K562 (cell line): ENCODE data around the gene CCDC174. TPM values are rescaled to one million over a fixed set of nuclear protein-coding genes. Genes with fewer than 3 reads are reported as not detected.

Experiments used
- CBX3 ChIP-seq, 2 experiments: IDR thresholded peaks; 1 replicate in 1 of 2; 2 replicates in 1 of 2; pipeline ENCODE4 v1.6.1; 2012; ENCODE audit warnings: inconsistent platforms in 2 of 2, low read length in 2 of 2, borderline replicate concordance in 1 of 2, control low read depth in 1 of 2
- CUX1 ChIP-seq: fragments of 200-800 bp; sonication (Bioruptor generic); IDR thresholded peaks from 2 replicates; pipeline ENCODE4 v1.6.1; 2016; ENCODE audit warnings: missing genetic modification characterization, missing compliant biosample characterization
- GTF2E2 ChIP-seq: fragments of 200-800 bp; sonication (Bioruptor generic); IDR thresholded peaks from 2 replicates; pipeline ENCODE4 v1.6.1; 2016; ENCODE audit warnings: missing genetic modification characterization, missing compliant biosample characterization
- HOXB6 ChIP-seq: fragments of 250-450 bp; sonication (Bioruptor Pico); IDR thresholded peaks from 2 replicates; pipeline ENCODE4 v1.5.1; 2022; ENCODE audit warnings: mild to moderate bottlenecking, borderline replicate concordance
- L3MBTL2 ChIP-seq: fragments of 450-650 bp; IDR thresholded peaks from 2 replicates; pipeline ENCODE4 v1.6.1; 2016; ENCODE audit warnings: mild to moderate bottlenecking, moderate library complexity
- MAFF ChIP-seq: IDR thresholded peaks from 2 replicates; pipeline ENCODE4 v1.6.1; 2012; ENCODE audit warnings: low read length, improper control_type of control experiment
- MAFG ChIP-seq: fragments of 450-650 bp; conservative IDR thresholded peaks from 2 replicates; pipeline ENCODE4 v1.6.1; 2016; ENCODE audit warnings: missing genetic modification characterization, missing compliant biosample characterization
- MAX ChIP-seq: sonication (generic); formaldehyde crosslinking; IDR thresholded peaks from 2 replicates; pipeline ENCODE4 v1.9.0; 2022; ENCODE audit warnings: mild to moderate bottlenecking, missing genetic modification reagents
- NCOA1 ChIP-seq: fragments of 450-650 bp; IDR thresholded peaks from 2 replicates; pipeline ENCODE4 v1.6.1; 2016; ENCODE audit warnings: low read depth
- SNRNP70 ChIP-seq: fragments of 200-400 bp; formaldehyde crosslinking; optimal IDR thresholded peaks from 2 replicates; pipeline ENCODE3; 2017; ENCODE audit warnings: low read depth, low read length
- TAF1 ChIP-seq: IDR thresholded peaks from 2 replicates; pipeline ENCODE4 v1.6.1; 2011; ENCODE audit warnings: mild to moderate bottlenecking, low read length, moderate library complexity; ENCODE audit not compliant: insufficient read depth, control insufficient read depth, severe bottlenecking; ENCODE audit errors: extremely low read depth
- TAF15 ChIP-seq: fragments of 200-400 bp; formaldehyde crosslinking; IDR thresholded peaks from 2 replicates; pipeline ENCODE4 v1.6.1; 2017; ENCODE audit warnings: mild to moderate bottlenecking, low read depth, low read length, moderate library complexity
- TBL1XR1 ChIP-seq, 2 experiments: IDR thresholded peaks; 2 replicates each; pipeline ENCODE4 v1.6.1; 2012; ENCODE audit warnings: improper control_type of control experiment in 2 of 2, low read length in 2 of 2, mild to moderate bottlenecking in 1 of 2
- TEAD4 ChIP-seq, 2 experiments: sonication (generic) in 1 of 2; formaldehyde crosslinking in 1 of 2; IDR thresholded peaks; 2 replicates each; pipeline versions ENCODE4 v1.6.1 to v1.8.0; 2012 to 2022; ENCODE audit warnings: borderline replicate concordance in 1 of 2, inconsistent platforms in 1 of 2, low read length in 1 of 2, mild to moderate bottlenecking in 1 of 2, missing genetic modification reagents in 1 of 2
- ZNF121 ChIP-seq: sonication (generic); formaldehyde crosslinking; conservative IDR thresholded peaks from 2 replicates; pipeline ENCODE4 v1.8.0; 2022; ENCODE audit warnings: missing genetic modification reagents
- ZNF146 ChIP-seq: IDR thresholded peaks from one replicate; pipeline ENCODE4 v1.6.1; 2018; ENCODE audit warnings: missing compliant biosample characterization; ENCODE audit not compliant: unreplicated experiment
- ZNF217 ChIP-seq: sonication (generic); formaldehyde crosslinking; IDR thresholded peaks from 2 replicates; pipeline ENCODE4 v1.8.0; 2022; ENCODE audit warnings: mild to moderate bottlenecking, missing genetic modification reagents
- ZNF253 ChIP-seq: fragments of 250-450 bp; sonication (Bioruptor Pico); conservative IDR thresholded peaks from 2 replicates; pipeline ENCODE4 v1.6.1; 2021; ENCODE audit warnings: mild to moderate bottlenecking
- ZNF280A ChIP-seq: fragments of 450-650 bp; IDR thresholded peaks from 2 replicates; pipeline ENCODE4 v1.6.1; 2018; ENCODE audit warnings: mild to moderate bottlenecking, low read depth; ENCODE audit not compliant: partially characterized antibody
- ZNF398 ChIP-seq: fragments of 250-450 bp; sonication (Bioruptor Pico); IDR thresholded peaks from 2 replicates; pipeline ENCODE4 v1.8.0; 2021; ENCODE audit warnings: moderate library complexity, mild to moderate bottlenecking, inconsistent platforms
- ZNF507 ChIP-seq: conservative IDR thresholded peaks from 2 replicates; pipeline ENCODE4 v1.6.1; 2017; ENCODE audit warnings: missing genetic modification characterization, missing compliant biosample characterization
- polyA plus RNA-seq, 8 experiments: library from polyadenylated mRNA; depleted of rRNA in 4 of 8; stranded (reverse) in 5 of 8; unstranded in 3 of 8; fragments of >200 nt; fragmentation: Nextera tagmentation in 2 of 8; fragmentation: Illumina TruSeq in 1 of 8; extraction: Ambion mirVana in 2 of 8; extraction: Trizol in 1 of 8; gene quantifications; 2 replicates each; pipeline versions ENCODE4 v1.2.1 to v1.2.3, GENCODE V29; 2011 to 2014; ENCODE audit warnings: inconsistent platforms in 1 of 8, missing spikeins in 1 of 8
- total RNA-seq, 7 experiments: library from RNA; depleted of rRNA in 6 of 7; stranded (reverse); fragments of >200 nt in 6 of 7; fragmentation: Illumina TruSeq in 2 of 7; extraction: Trizol in 2 of 7; gene quantifications; 2 replicates each; pipeline versions ENCODE4 v1.2.1 to v1.2.3, GENCODE V29; 2011 to 2021; ENCODE audit warnings: low replicate concordance in 1 of 7

Gene CCDC174
- total and polyA plus RNA-seq, 9 of the 15 experiments (the other 6 are each of a cell fraction or from before 2014, with no cell fraction given) = 7.4 to 41.0 (median 28.5) TPM

- no peak for TF ChIP-seq CUX1 (CRISPR knock-in tag)
- TF ChIP-seq MAFG (tag) = peak; percentile 68
- TF ChIP-seq CBX3 (IDR thresholded peaks at IDR 0.05; ENCODE audit: borderline replicate concordance in 1 of 2, low read length in 2 of 2) = no peak
- TF ChIP-seq ZNF398 (CRISPR knock-in tag) = no peak
- no peak for TF ChIP-seq GTF2E2
- no peak for TF ChIP-seq TBL1XR1 (IDR thresholded peaks at IDR 0.05; ENCODE audit: low read length in 2 of 2)
- no peak for TF ChIP-seq ZNF146
- no peak for TF ChIP-seq ZNF121 (CRISPR knock-in tag)
- TF ChIP-seq L3MBTL2 = peak; percentile 39; the same call in 1 of the 2 replicates
- no peak for TF ChIP-seq TEAD4 (IDR thresholded peaks at IDR 0.05; ENCODE audit: low read length)
- no peak for TF ChIP-seq TEAD4 (CRISPR knock-in tag; IDR thresholded peaks at IDR 0.05; ENCODE audit: borderline replicate concordance)
- TF ChIP-seq MAX (CRISPR knock-in tag) = no peak
- no peak for TF ChIP-seq NCOA1
- TF ChIP-seq SNRNP70 = no peak
- no peak for TF ChIP-seq ZNF507 (tag)
- no peak for TF ChIP-seq TAF15
- no peak for TF ChIP-seq MAFF
- no peak for TF ChIP-seq ZNF280A
- no peak for TF ChIP-seq TAF1
- no peak for TF ChIP-seq HOXB6 (CRISPR knock-in tag)
- TF ChIP-seq ZNF253 (CRISPR knock-in tag) = no peak
- no peak for TF ChIP-seq ZNF217 (CRISPR knock-in tag)
Observed at GRCh38 chr3:14660942-14661341, 9.4 kb downstream of the CCDC174 start (continued).
